Endothelial cell (in vitro differentiated cells): ENCODE data around the gene SPATS2. TPM values are rescaled to one million over a fixed set of nuclear protein-coding genes. Genes with fewer than 3 reads are reported as not detected.

Source experiments
- DNase-seq: peaks from one replicate; pipeline ENCODE4 v3.0.0; 2021; ENCODE audit warnings: low spot score
- H3K27ac Mint-ChIP-seq: one replicate; pipeline ENCODE4 v1.8.0; 2021; ENCODE audit warnings: mixed read lengths, inconsistent platforms; ENCODE audit not compliant: unreplicated experiment
- H3K27me3 Mint-ChIP-seq: one replicate; pipeline ENCODE4 v1.8.0; 2021; ENCODE audit warnings: mild to moderate bottlenecking, moderate library complexity, mixed read lengths, inconsistent platforms; ENCODE audit not compliant: unreplicated experiment
- H3K36me3 Mint-ChIP-seq: one replicate; pipeline ENCODE4 v1.8.0; 2021; ENCODE audit warnings: mild to moderate bottlenecking, low read depth, mixed read lengths, inconsistent platforms; ENCODE audit not compliant: unreplicated experiment
- H3K4me1 Mint-ChIP-seq: one replicate; pipeline ENCODE4 v1.8.0; 2021; ENCODE audit warnings: mild to moderate bottlenecking, mixed read lengths, inconsistent platforms; ENCODE audit not compliant: unreplicated experiment
- H3K4me3 Mint-ChIP-seq: one replicate; pipeline ENCODE4 v1.8.0; 2021; ENCODE audit warnings: mild to moderate bottlenecking, mixed read lengths, inconsistent platforms; ENCODE audit not compliant: unreplicated experiment
- H3K9me3 Mint-ChIP-seq: one replicate; pipeline ENCODE4 v1.8.0; 2021; ENCODE audit warnings: mixed read lengths, inconsistent platforms; ENCODE audit not compliant: unreplicated experiment
- CTCF ChIP-seq: fragments of 200-600 bp; sonication (generic); IDR thresholded peaks from one replicate; pipeline ENCODE4 v1.5.0; 2021; ENCODE audit warnings: antibody characterized with exemption; ENCODE audit not compliant: unreplicated experiment
- total RNA-seq: library from RNA; stranded (reverse); fragmentation: NEBNext Ultra II Directional; extraction: Animal tissue kit (Norgen Biotek cat#: 25700); gene quantifications from one replicate; pipeline ENCODE4 v1.2.1, GENCODE V29; 2021; ENCODE audit not compliant: unreplicated experiment

The SPATS2 gene
- total RNA-seq, 1 donor from 2014 or later: 37.3 TPM

GRCh38 chr12:49415521-49415970, 48.3 kb downstream of the SPATS2 start:
- H3K9me3 Mint-ChIP-seq: no peaks in the 10 kb centered on the region
- H3K36me3 Mint-ChIP-seq: no peaks in the 10 kb centered on the region
- no peak overlapping the region for H3K27ac Mint-ChIP-seq
- H3K27me3 Mint-ChIP-seq: no peaks in the 10 kb centered on the region
- H3K4me1 Mint-ChIP-seq: peaks cover 4% of the 10 kb centered on the region
- no peak for DNase-seq
- no peak for TF ChIP-seq CTCF
- H3K4me3 Mint-ChIP-seq: no peak overlapping the region

- Mint-ChIP-seq H3K27me3 (no peaks in the 10 kb centered on the region), H3K4me3 (no peak overlapping the region), H3K4me1 (peaks cover 5% of the 10 kb centered on the region), H3K36me3 (no peaks in the 10 kb centered on the region), H3K9me3 (no peaks in the 10 kb centered on the region), H3K27ac (no peak overlapping the region)
- DNase-seq: no peak
- TF ChIP-seq CTCF: no peak
Observed at GRCh38 chr12:49416892-49417291, 49.6 kb downstream of the SPATS2 start.

- Mint-ChIP-seq H3K36me3 (no peaks in the 10 kb centered on the region), H3K4me1 (peaks cover 12% of the 10 kb centered on the region), H3K27ac (no peak overlapping the region), H3K4me3 (no peak overlapping the region), H3K9me3 (no peaks in the 10 kb centered on the region), H3K27me3 (no peaks in the 10 kb centered on the region)
- no peak for DNase-seq
- TF ChIP-seq CTCF: no peak
Observed at GRCh38 chr12:49417558-49417957, 50.3 kb downstream of the SPATS2 start.

- Mint-ChIP-seq H3K36me3 (peaks cover 4% of the 10 kb centered on the region), H3K27ac (no peak overlapping the region), H3K27me3 (peaks cover 5% of the 10 kb centered on the region), H3K9me3 (no peaks in the 10 kb centered on the region), H3K4me3 (no peak overlapping the region), H3K4me1 (peaks cover 13% of the 10 kb centered on the region)
- TF ChIP-seq CTCF: no peak
- DNase-seq: no peak
Observed at GRCh38 chr12:49420556-49420955, 53.3 kb downstream of the SPATS2 start.

GRCh38 chr12:49422114-49422513, 54.9 kb downstream of the SPATS2 start:
- no peak for TF ChIP-seq CTCF
- DNase-seq: no peak
- H3K27me3 Mint-ChIP-seq: peaks cover 5% of the 10 kb centered on the region
- H3K4me1 Mint-ChIP-seq: peaks cover 13% of the 10 kb centered on the region
- peak overlapping the region; percentile 27 for H3K27ac Mint-ChIP-seq
- H3K36me3 Mint-ChIP-seq: peaks cover 4% of the 10 kb centered on the region
- H3K4me3 Mint-ChIP-seq: no peak overlapping the region
- no peaks in the 10 kb centered on the region for H3K9me3 Mint-ChIP-seq
